SK-N-SH treated with all-trans-retinoic acid at 6 μM for 48 hours (cell line): Measurements from ENCODE around the gene PDE9A.

ENCODE experiments used
- ATAC-seq: fragments of 200-7000 bp; cut with Tn5 transposase; 3 replicates; pipeline ENCODE4 v1.9.1; 2020; ENCODE audit warnings: mild to moderate bottlenecking, moderate library complexity
- ARNTL ChIP-seq: fragments of 450-650 bp; formaldehyde crosslinking; IDR thresholded peaks from 2 replicates; pipeline ENCODE4 v1.5.0; 2020; ENCODE audit warnings: low read depth, mild to moderate bottlenecking, moderate library complexity, borderline replicate concordance
- BACH2 ChIP-seq: fragments of 250-450 bp; sonication (Bioruptor Pico); IDR thresholded peaks from 2 replicates; pipeline ENCODE4 v1.9.0; 2021; ENCODE audit warnings: mild to moderate bottlenecking, borderline replicate concordance
- CREB5 ChIP-seq: fragments of 250-450 bp; sonication (Bioruptor Pico); IDR thresholded peaks from 2 replicates; pipeline ENCODE4 v1.5.1; 2020; ENCODE audit warnings: low read depth, mild to moderate bottlenecking, moderate library complexity
- CSDC2 ChIP-seq: fragments of 250-450 bp; sonication (Bioruptor Pico); IDR thresholded peaks from 2 replicates; pipeline ENCODE4 v1.5.0; 2020; ENCODE audit warnings: mild to moderate bottlenecking, moderate library complexity
- CSRNP3 ChIP-seq: fragments of 250-450 bp; sonication (Bioruptor Pico); IDR thresholded peaks from 2 replicates; pipeline ENCODE4 v1.5.1; 2021; ENCODE audit warnings: mild to moderate bottlenecking, moderate library complexity
- ESRRG ChIP-seq: fragments of 250-450 bp; sonication (Bioruptor Pico); IDR thresholded peaks from 2 replicates; pipeline ENCODE4 v1.6.1; 2021; ENCODE audit warnings: mild to moderate bottlenecking
- GLIS3 ChIP-seq: fragments of 250-450 bp; sonication (Bioruptor Pico); IDR thresholded peaks from 2 replicates; pipeline ENCODE4 v1.5.0; 2020; ENCODE audit warnings: mild to moderate bottlenecking, moderate library complexity
- ISL1 ChIP-seq: fragments of 250-450 bp; sonication (Bioruptor Pico); IDR thresholded peaks from 2 replicates; pipeline ENCODE4 v2.1.2; 2022; ENCODE audit warnings: mild to moderate bottlenecking, moderate library complexity
- POU6F1 ChIP-seq: fragments of 250-450 bp; sonication (Bioruptor Pico); IDR thresholded peaks from 2 replicates; pipeline ENCODE4 v1.8.0; 2021; ENCODE audit warnings: low read depth, mild to moderate bottlenecking, moderate library complexity, borderline replicate concordance
- PPARA ChIP-seq: fragments of 250-450 bp; sonication (Bioruptor Pico); IDR thresholded peaks from 2 replicates; pipeline ENCODE4 v1.5.0; 2020; ENCODE audit warnings: mild to moderate bottlenecking, borderline replicate concordance
- RARB ChIP-seq: fragments of 250-450 bp; sonication (Bioruptor Pico); IDR thresholded peaks from 2 replicates; pipeline ENCODE4 v1.8.0; 2021; ENCODE audit warnings: mild to moderate bottlenecking, moderate library complexity
- SNAI2 ChIP-seq: fragments of 250-450 bp; sonication (Bioruptor Pico); IDR thresholded peaks from 2 replicates; pipeline ENCODE4 v1.5.0; 2020; ENCODE audit warnings: mild to moderate bottlenecking, moderate library complexity
- TOX ChIP-seq: fragments of 250-450 bp; sonication (Bioruptor Pico); IDR thresholded peaks from 2 replicates; pipeline ENCODE4 v1.8.0; 2021; ENCODE audit warnings: mild to moderate bottlenecking, moderate library complexity, borderline replicate concordance
- ZFP3 ChIP-seq: fragments of 250-450 bp; sonication (Bioruptor Pico); IDR thresholded peaks from 2 replicates; pipeline ENCODE4 v1.5.0; 2020; ENCODE audit warnings: mild to moderate bottlenecking, moderate library complexity
- ZFP30 ChIP-seq: fragments of 450-650 bp; formaldehyde crosslinking; IDR thresholded peaks from 2 replicates; pipeline ENCODE4 v1.5.0; 2022; ENCODE audit warnings: mild to moderate bottlenecking, moderate library complexity
- ZNF565 ChIP-seq: fragments of 450-650 bp; formaldehyde crosslinking; conservative IDR thresholded peaks from 2 replicates; pipeline ENCODE4 v1.5.0; 2020; ENCODE audit warnings: low read depth, mild to moderate bottlenecking, moderate library complexity
- ZNF70 ChIP-seq: fragments of 450-650 bp; formaldehyde crosslinking; IDR thresholded peaks from 2 replicates; pipeline ENCODE4 v1.5.0; 2020; ENCODE audit warnings: mild to moderate bottlenecking, moderate library complexity
- TF ChIP-seq, protein P1 (sequence below): fragments of 250-450 bp; sonication (Bioruptor Pico); IDR thresholded peaks from 2 replicates; pipeline ENCODE4 v1.5.0; 2020; ENCODE audit warnings: mild to moderate bottlenecking, moderate library complexity

PDE9A gene

GRCh38 chr21:42646836-42647235 is 6.6 kb upstream of the PDE9A start:
- TF ChIP-seq SNAI2 (CRISPR knock-in tag): no peak

GRCh38 chr21:42648606-42649005 is 4.8 kb upstream of the PDE9A start:
- ATAC-seq: no peak

More at GRCh38 chr21:42646836-42647235, 6.6 kb upstream of the PDE9A start:
- ATAC-seq: no peak

DNA sequence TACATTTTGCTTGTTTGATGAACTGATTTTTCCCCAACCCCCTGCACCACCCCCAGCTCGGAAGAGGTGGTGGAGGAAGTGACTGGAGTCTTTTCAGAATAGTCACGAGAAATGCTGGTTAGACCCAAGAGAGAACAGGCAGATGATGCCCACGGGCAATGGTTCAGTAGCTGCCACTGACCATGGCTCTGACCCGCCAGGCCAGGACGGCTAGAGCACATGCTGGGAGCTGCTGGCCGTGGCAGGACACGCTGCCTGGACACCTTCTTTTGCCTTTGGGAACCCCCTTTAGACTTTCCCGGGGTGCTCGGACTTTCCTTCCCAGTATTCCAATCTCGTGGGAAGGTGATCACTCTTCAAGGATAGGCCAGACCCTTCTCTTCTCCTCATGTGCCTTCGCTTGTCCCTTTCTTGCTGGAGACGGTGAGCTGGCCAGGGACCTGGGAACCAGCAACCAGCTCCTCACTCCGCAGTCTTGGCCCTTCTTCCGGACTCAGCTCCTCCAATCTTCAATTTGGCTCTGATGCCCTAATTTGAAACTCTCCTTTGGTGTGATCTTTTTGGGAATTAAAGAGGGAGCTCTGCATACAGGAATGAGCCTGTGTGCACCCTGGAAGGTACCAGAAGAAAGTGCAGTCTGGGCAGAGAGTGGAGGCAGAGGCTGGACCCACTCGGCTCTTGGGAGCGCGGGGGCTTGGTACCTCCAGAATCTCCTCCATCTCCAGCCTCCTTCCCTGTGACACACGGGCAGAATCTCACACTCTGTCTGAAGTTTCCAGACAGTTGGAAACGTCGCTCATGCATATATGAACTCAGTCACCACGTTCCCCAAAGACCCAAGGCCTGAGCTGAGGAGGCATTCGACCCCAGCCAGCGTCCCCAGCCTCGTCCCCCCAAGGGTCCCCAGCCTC is 4.0 kb upstream of the PDE9A start:
- TF ChIP-seq, protein P1, sequence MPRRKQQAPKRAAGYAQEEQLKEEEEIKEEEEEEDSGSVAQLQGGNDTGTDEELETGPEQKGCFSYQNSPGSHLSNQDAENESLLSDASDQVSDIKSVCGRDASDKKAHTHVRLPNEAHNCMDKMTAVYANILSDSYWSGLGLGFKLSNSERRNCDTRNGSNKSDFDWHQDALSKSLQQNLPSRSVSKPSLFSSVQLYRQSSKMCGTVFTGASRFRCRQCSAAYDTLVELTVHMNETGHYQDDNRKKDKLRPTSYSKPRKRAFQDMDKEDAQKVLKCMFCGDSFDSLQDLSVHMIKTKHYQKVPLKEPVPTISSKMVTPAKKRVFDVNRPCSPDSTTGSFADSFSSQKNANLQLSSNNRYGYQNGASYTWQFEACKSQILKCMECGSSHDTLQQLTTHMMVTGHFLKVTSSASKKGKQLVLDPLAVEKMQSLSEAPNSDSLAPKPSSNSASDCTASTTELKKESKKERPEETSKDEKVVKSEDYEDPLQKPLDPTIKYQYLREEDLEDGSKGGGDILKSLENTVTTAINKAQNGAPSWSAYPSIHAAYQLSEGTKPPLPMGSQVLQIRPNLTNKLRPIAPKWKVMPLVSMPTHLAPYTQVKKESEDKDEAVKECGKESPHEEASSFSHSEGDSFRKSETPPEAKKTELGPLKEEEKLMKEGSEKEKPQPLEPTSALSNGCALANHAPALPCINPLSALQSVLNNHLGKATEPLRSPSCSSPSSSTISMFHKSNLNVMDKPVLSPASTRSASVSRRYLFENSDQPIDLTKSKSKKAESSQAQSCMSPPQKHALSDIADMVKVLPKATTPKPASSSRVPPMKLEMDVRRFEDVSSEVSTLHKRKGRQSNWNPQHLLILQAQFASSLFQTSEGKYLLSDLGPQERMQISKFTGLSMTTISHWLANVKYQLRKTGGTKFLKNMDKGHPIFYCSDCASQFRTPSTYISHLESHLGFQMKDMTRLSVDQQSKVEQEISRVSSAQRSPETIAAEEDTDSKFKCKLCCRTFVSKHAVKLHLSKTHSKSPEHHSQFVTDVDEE (CRISPR knock-in tag): no peak
- TF ChIP-seq POU6F1 (CRISPR knock-in tag): no peak
- ATAC-seq: no peak

More at GRCh38 chr21:42648606-42649005, 4.8 kb upstream of the PDE9A start:
- no peak for TF ChIP-seq BACH2
- no peak for TF ChIP-seq CSRNP3 (CRISPR knock-in tag)
- no peak for TF ChIP-seq RARB (CRISPR knock-in tag)
- no peak for TF ChIP-seq ZFP3 (CRISPR knock-in tag)
- no peak for TF ChIP-seq CREB5
- TF ChIP-seq PPARA: no peak
- TF ChIP-seq ZFP30 (CRISPR knock-in tag): no peak
- TF ChIP-seq ZNF565 (CRISPR knock-in tag): no peak
- no peak for TF ChIP-seq GLIS3 (CRISPR knock-in tag)
- no peak for TF ChIP-seq ESRRG (CRISPR knock-in tag)
- no peak for TF ChIP-seq POU6F1 (CRISPR knock-in tag)
- TF ChIP-seq CSDC2 (CRISPR knock-in tag): no peak
- TF ChIP-seq SNAI2 (CRISPR knock-in tag): no peak
- TF ChIP-seq TOX (CRISPR knock-in tag): no peak
- TF ChIP-seq ISL1 (CRISPR knock-in tag): no peak
- no peak for TF ChIP-seq ARNTL (CRISPR knock-in tag)

DNA sequence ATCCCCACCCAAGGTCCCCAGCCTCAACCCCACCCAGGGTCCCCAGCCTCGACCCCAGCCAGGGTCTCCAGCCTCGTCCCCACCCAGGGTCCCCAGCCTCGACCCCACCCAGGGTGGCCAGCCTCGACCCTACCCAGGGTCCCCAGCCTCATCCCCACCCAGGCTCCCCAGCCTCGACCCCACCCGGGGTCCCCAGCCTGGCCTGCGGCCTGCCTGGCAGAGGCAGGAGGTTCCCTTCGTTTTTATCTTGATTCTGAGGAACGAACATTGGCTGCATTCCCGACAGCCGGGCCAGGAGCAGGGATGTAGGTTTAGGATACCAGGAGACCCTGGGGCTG is 3.4 kb upstream of the PDE9A start:
- TF ChIP-seq SNAI2 (CRISPR knock-in tag) (no peak), ZNF70 (CRISPR knock-in tag) (no peak), ZFP3 (CRISPR knock-in tag) (no peak), GLIS3 (CRISPR knock-in tag) (no peak), CSDC2 (CRISPR knock-in tag) (no peak)
- TF ChIP-seq, protein P1 (CRISPR knock-in tag): no peak
- TF ChIP-seq, all 23 proteins: peak for 0
- ATAC-seq: no peak
